ENCODE results near the gene IFNLR1. TPM values are rescaled to one million over a fixed set of nuclear protein-coding genes. Genes with fewer than 3 reads are reported as not detected.

The IFNLR1 gene
- polyA plus RNA-seq, 1 donor from 2014 or later: 11.5 TPM

DNA sequence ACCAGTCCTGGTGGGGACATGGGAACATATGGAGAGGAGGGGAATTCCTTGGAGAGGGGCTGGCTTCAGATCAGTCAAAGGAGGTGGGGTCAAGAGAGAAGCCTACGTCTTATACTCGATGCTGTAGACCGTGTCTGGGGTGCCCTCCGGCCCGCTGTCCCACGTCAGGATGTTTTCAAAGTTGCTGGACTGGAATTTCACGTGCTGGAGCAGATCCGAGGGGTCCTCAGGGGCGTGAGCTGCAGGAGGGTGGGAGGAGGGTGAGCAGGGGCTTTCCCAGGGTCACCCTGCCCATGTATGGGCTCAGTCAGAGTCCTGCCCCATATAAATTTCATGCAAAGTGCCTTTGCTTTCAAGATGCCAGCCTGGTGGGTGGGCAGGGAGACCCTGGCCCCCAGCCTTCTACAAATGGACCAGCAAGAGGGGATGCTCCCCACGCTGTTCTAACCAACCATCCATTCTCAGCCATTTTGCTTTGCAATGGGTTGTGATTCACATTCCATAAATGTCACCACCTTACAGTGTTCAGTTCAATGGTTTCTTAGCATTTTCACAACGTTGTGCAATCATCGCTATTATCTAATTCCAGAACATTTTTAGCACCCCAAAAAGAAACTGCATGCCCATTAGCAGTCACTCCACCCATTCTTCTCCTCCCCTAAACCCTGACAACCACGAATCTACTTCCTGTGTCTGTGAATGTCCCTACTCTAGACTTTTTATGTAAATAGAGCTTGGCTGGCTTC, 48.4 kb downstream of the IFNLR1 start:
- Mint-ChIP-seq H3K4me1 (peaks cover 0 to 4% (median 2%) of the 10 kb centered on the region in 3 donors), H3K27me3 (peaks cover 2% of the 10 kb centered on the region), H3K36me3 (peaks cover 7% of the 10 kb centered on the region), H3K27ac (no peak overlapping the region), H3K9me3 (peaks cover 4 to 7% (median 7%) of the 10 kb centered on the region in 3 donors), H3K4me3 (no peak overlapping the region)

DNA sequence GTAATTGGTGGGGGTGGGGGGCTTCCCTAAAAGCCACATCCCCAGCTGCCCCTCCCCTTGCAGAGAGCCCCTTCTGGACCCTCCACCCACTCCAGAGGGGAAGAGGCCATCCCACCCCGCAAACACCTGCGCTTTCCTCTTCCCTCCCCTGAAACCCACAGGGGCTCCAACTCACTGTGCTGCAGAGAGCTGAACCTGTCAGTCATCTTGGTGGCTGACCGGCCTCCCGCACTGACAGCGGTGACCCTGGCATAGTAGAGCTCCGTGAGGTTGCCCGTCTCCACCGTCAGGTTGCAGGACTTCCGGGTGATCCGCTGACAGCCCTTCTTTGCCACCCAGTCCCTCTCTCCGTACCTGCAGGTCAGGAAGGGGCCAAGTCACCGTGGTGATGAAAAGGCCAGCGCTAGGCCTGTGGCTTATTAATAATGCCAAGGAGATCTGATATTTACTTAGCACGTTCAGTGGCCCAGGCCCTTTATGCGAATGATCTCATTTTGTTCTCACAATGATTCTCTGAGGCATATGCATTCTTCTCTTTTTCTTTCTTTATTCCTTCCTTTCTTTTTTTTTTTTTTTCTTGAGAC, 50.0 kb downstream of the IFNLR1 start:
- Mint-ChIP-seq H3K36me3 (peaks cover 7% of the 10 kb centered on the region), H3K9me3 (peaks cover 4 to 7% (median 7%) of the 10 kb centered on the region in 3 donors)

DNA sequence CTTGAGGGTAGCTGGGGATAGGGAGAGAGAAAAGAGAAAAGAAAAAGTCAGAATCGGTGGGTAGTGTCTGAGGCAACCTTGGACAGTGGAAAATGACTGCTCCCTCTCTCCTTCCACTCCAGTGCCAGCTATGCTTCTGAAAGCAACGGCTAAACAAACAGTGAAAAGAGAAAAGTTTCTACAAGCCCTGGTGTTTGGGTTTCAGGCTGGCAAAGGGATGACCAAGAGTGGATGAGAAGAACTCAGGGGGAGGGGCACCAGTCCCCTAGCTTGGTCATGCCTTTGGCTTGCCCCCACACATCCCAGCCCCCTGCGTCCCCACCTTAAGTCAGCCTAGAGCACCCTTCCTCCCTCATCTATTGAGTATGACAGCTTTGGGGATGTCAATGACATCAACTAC, 52.7 kb downstream of the IFNLR1 start:
- Mint-ChIP-seq H3K9me3 (peaks cover 4 to 27% (median 7%) of the 10 kb centered on the region in 3 donors), H3K27me3 (no peaks in the 10 kb centered on the region), H3K4me3 (no peak overlapping the region), H3K4me1 (peaks cover 0 to 4% (median 2%) of the 10 kb centered on the region in 3 donors), H3K27ac (no peak overlapping the region), H3K36me3 (peaks cover 2% of the 10 kb centered on the region)

More for the DNA sequence above, 50.0 kb downstream of the IFNLR1 start:
- Mint-ChIP-seq H3K4me1 (peaks cover 0 to 4% (median 2%) of the 10 kb centered on the region in 3 donors), H3K27me3 (peaks cover 2% of the 10 kb centered on the region), H3K4me3 (no peak overlapping the region), H3K27ac (no peak overlapping the region)

DNA sequence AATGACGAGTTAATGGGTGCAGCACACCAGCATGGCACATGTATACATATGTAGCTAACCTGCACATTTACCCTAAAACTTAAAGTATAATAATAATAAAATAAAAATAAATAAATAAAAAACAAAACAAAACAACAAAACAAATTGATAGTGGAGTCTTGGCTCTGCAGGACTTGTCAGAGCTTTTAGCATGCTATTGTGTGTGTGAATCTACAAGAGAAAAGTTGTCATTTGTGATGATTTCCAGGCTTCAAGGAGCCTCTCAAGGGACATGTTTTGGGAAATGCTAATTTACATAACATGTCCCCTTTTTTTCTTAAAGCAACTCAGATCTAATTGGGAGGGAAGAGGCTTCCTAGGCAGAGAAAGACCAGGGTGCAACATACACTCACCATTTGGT, 53.3 kb downstream of the IFNLR1 start:
- no peaks in the 10 kb centered on the region for H3K27me3 Mint-ChIP-seq
- peaks cover 0 to under 1% (median 0%) of the 10 kb centered on the region in 3 donors for H3K4me1 Mint-ChIP-seq
- H3K27ac Mint-ChIP-seq: no peak overlapping the region
- peaks cover 2% of the 10 kb centered on the region for H3K36me3 Mint-ChIP-seq
- H3K9me3 Mint-ChIP-seq: peaks cover 4 to 27% (median 10%) of the 10 kb centered on the region in 3 donors
- H3K4me3 Mint-ChIP-seq: no peak overlapping the region

DNA sequence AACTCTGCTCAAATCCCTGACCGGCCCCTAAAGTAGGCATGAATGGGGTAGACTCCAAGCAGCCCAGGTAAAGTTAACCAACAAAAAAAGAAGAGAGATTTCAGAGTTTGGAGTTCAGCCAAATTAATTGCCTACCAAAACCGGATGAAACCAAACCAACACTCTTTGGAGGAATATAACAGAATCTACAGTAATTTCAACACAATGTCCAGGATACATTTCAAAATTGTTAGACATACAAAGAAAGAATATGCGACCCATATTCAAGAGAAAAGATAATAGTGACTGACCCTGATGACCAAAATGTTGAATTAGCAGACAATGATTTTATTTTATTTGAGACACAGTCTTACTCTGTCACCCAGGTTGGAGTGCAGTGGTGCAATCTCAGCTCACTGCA, 56.7 kb downstream of the IFNLR1 start:
- Mint-ChIP-seq H3K27me3 (no peaks in the 10 kb centered on the region), H3K4me1 (peaks cover 0 to 2% (median 0%) of the 10 kb centered on the region in 3 donors), H3K9me3 (peaks cover 4 to 27% (median 9%) of the 10 kb centered on the region in 3 donors), H3K36me3 (peaks cover 2% of the 10 kb centered on the region), H3K4me3 (no peak overlapping the region), H3K27ac (no peak overlapping the region)

DNA sequence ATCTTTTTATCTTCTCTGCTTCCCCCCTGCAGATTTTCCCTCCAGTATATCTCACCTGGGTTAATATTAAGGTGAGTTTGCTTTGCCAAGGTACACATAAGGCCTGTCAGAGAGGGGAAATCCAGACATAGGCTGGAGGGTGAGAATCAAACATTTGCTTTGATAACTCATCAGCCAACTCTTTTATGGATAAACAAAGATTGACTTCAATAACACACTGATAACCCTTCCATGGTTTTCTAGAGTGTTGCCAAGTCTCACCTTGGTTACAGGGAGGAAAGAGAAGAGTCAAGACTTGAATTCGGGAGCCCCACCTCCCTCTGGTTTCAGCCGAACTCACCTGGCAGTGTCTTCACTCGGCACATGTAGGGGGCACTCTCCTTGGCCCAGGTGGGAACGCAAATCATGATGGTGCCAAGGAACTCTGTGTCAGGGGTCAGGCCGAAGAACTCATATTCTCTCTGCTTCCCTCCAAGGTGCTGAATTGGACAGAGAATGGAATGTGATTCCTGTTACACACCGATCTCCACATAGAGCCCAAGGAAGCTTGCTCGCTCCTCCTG, 59.2 kb downstream of the IFNLR1 start:
- Mint-ChIP-seq H3K4me1 (peaks cover 0 to 2% (median 0%) of the 10 kb centered on the region in 3 donors), H3K9me3 (peaks cover 0 to 20% (median 3%) of the 10 kb centered on the region in 3 donors), H3K4me3 (no peak overlapping the region), H3K27ac (no peak overlapping the region), H3K27me3 (no peaks in the 10 kb centered on the region), H3K36me3 (no peaks in the 10 kb centered on the region)

DNA sequence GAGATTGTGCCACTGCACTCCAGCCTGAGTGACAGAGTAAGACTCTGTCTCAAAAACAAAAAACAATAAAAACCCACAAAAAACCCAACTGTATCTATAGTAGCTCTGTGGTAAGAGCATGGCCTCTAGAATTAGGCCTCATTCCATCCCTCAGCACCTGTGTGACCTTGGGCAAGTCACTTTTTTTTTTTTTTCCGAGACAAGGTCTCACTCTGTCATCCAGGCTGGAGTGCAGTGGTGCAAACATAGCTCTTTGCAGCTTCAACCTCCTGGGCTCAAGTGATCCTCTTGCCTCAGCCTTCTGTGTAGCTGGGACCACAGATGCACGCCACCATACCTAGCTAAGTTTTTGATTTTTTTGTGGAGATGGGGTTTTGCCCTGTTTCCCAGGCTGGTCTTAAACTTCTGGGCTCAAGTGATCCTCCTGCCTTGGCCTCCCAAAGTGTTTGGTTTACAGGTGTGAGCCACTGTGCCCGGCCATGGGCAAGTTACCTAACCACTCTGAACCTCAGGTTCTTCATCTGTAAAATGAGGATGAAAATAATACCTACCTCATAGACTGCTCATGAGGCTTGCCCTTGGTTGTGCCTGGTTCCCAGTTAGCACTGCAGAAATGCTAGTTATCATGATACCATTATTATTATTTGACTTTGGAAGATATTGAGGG, 59.8 kb downstream of the IFNLR1 start:
- H3K36me3 Mint-ChIP-seq: no peaks in the 10 kb centered on the region
- no peak overlapping the region for H3K4me3 Mint-ChIP-seq
- H3K27me3 Mint-ChIP-seq: no peaks in the 10 kb centered on the region
- peaks cover 0 to 20% (median 3%) of the 10 kb centered on the region in 3 donors for H3K9me3 Mint-ChIP-seq
- peaks cover 0 to 2% (median 0%) of the 10 kb centered on the region in 3 donors for H3K4me1 Mint-ChIP-seq
- H3K27ac Mint-ChIP-seq: no peak overlapping the region

DNA sequence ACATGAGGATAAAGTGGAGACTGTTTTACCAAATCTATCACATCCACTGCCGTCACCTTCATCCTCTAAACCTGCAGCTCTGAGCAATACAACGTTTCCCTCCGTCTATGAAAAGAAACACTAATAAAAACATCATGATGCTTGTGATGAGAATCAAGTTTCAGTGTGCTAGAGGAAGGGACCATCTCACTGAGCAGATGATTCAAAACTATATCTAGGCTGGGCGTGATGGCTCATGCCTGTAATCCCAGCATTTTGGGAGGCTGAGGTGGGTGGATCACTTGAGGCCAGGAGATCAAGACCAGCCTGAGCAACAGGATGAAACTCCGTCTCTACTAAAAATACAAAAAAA, 60.4 kb downstream of the IFNLR1 start:
- peaks cover 0 to 2% (median 0%) of the 10 kb centered on the region in 3 donors for H3K4me1 Mint-ChIP-seq
- no peak overlapping the region for H3K4me3 Mint-ChIP-seq
- no peaks in the 10 kb centered on the region for H3K27me3 Mint-ChIP-seq
- H3K27ac Mint-ChIP-seq: no peak overlapping the region
- H3K36me3 Mint-ChIP-seq: no peaks in the 10 kb centered on the region
- H3K9me3 Mint-ChIP-seq: peaks cover 0 to 20% (median 3%) of the 10 kb centered on the region in 3 donors

DNA sequence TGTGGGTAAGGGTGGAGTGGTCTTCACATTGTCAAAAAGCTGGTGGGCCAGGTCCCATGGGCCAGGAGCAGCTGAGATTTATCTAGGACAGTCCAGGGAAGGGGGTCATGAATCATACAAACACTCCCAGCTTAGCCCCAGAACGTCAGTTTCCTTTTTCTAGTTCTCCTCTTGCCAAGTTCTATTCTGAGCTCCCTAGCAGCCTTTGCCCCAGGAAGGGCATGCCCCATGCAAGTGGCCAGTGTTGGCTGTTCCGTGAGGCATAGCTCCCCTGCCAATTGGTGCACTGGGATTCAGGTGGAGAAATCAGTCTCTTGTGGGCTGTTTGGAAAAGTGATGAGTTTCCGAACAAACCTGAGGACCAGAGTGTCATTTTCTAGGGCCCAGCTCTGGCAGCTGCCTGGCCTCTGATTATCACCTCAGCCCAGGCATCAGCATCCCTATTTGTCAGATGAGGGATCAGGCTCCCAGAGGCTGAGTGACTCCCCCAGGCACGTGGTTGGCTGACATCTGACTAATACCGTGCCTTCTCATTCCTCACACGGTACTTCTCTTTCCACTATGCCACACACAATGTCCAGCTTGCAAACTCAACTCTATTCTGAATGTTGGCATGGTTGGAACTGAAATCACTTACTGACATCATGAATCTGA, 60.9 kb downstream of the IFNLR1 start:
- Mint-ChIP-seq H3K27me3 (no peaks in the 10 kb centered on the region), H3K36me3 (no peaks in the 10 kb centered on the region), H3K9me3 (peaks cover 0 to 15% (median 3%) of the 10 kb centered on the region in 3 donors), H3K4me1 (peaks cover 0 to 2% (median 0%) of the 10 kb centered on the region in 3 donors), H3K27ac (no peak overlapping the region), H3K4me3 (no peak overlapping the region)

DNA sequence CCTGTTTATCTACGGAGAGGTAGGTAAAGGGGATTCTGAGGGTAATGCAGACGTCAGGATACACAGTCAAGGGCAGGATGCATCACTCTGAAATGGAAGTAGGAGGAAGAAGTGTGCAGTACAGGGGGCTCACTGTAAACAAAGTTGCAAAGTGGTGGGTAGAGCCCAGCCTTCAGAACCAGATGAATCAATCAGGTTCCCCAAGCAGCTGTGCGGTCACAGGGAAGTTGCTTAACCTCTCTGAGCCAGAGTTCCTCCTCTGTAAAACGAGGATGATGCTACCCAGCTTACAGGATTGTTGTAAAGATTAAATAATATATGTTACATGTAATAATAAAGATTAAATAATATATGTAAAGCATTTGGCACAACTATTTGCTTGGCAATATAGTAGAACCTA, 61.6 kb downstream of the IFNLR1 start:
- no peaks in the 10 kb centered on the region for H3K36me3 Mint-ChIP-seq
- no peak overlapping the region for H3K4me3 Mint-ChIP-seq
- H3K27me3 Mint-ChIP-seq: no peaks in the 10 kb centered on the region
- H3K27ac Mint-ChIP-seq: no peak overlapping the region
- H3K9me3 Mint-ChIP-seq: peaks cover 0 to 8% (median 3%) of the 10 kb centered on the region in 3 donors
- peaks cover 0 to 2% (median 0%) of the 10 kb centered on the region in 3 donors for H3K4me1 Mint-ChIP-seq

DNA sequence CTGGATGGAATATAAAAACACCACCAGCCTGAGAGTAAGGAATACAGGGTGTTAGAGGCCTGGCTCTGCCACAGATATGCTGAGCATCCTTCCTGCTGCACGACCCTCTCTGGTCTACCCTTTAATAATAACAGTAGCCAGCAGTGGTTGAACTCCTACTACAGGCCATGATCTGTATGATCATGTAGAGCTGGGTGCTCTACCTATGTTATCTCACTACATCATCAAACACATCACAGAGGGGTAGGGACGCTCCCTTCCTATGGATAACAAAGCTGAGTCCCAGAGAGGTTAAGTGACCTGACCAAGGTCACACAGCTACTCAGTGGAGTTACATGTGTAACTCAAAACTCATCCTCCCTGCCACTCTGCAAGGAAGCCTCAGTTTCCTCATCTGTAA, 62.1 kb downstream of the IFNLR1 start:
- Mint-ChIP-seq H3K9me3 (peaks cover 0 to 4% (median 3%) of the 10 kb centered on the region in 3 donors), H3K27me3 (no peaks in the 10 kb centered on the region), H3K27ac (no peak overlapping the region), H3K4me1 (peaks cover 0 to 2% (median 0%) of the 10 kb centered on the region in 3 donors), H3K4me3 (no peak overlapping the region), H3K36me3 (no peaks in the 10 kb centered on the region)

DNA sequence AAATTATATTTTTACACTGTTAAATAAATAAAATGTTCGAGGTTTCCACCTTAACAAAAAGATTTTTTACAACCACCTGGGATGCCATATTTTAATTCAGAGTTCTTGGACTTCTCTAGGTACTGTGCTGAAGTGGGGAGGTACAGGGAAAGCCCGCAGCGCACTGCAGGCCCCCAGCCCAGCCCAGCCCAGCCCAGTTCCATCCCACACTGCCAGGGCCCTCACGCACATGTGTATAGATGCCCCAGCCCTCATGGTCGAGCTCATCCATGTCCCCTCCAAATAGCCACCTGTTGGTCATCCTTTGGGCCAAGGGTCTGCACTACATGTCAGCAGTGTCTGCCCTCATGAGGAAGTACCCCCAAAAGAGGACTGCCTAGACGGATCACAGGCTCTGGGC, 63.5 kb downstream of the IFNLR1 start:
- no peak overlapping the region for H3K4me3 Mint-ChIP-seq
- H3K4me1 Mint-ChIP-seq: peaks cover 0 to 2% (median 0%) of the 10 kb centered on the region in 3 donors
- no peaks in the 10 kb centered on the region for H3K9me3 Mint-ChIP-seq
- H3K27me3 Mint-ChIP-seq: peaks cover under 1% of the 10 kb centered on the region
- H3K36me3 Mint-ChIP-seq: no peaks in the 10 kb centered on the region
- no peak overlapping the region for H3K27ac Mint-ChIP-seq

DNA sequence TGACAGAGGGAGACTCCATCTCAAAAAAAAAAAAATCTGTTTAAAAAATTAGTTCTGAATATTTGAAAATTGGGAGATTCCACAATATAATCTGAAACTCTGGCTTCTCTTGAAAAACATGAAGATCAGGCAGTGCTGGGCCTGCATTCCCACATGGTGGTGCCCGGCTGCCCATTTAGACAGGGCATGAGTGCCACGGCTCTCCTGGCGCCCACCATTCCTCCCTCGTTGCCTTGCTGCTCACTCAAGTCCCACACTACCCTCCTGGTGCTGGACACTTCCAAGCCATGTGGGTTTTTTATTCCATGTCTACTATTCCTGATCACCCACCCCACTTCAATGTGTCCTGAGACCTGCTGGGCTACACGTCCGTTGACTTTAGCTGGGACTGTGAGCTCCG, 64.3 kb downstream of the IFNLR1 start:
- Mint-ChIP-seq H3K27ac (no peak overlapping the region), H3K9me3 (no peaks in the 10 kb centered on the region), H3K27me3 (peaks cover 5% of the 10 kb centered on the region), H3K36me3 (no peaks in the 10 kb centered on the region), H3K4me3 (no peak overlapping the region), H3K4me1 (peaks cover 0 to 2% (median 0%) of the 10 kb centered on the region in 3 donors)

DNA sequence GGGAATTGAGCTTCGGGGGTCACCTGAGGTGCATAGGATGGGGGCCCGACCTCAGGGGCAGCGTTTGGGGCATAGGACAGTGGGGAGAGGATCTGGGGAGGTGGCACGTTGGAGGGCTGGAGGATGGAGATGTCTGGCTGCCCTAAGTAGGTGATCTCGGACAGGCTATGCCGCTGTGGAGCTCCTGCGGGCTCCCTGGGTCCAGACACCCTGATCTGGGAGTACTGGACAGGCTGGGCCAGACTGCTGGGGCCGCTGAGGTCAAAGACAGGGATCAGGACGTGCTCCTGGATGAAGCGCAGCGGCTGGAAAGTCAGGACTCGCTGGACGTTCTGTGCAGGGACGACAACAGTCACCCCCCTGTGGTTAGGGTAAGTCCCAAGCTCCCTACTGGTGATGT, 65.7 kb downstream of the IFNLR1 start:
- peaks cover 10% of the 10 kb centered on the region for H3K27me3 Mint-ChIP-seq
- H3K4me3 Mint-ChIP-seq: no peak overlapping the region
- H3K27ac Mint-ChIP-seq: peak overlapping the region in 1 of 3 donors; percentile 64
- H3K9me3 Mint-ChIP-seq: no peaks in the 10 kb centered on the region
- H3K36me3 Mint-ChIP-seq: no peaks in the 10 kb centered on the region
- peaks cover 0 to 2% (median 0%) of the 10 kb centered on the region in 3 donors for H3K4me1 Mint-ChIP-seq
